HCT116 (cell line): ENCODE results near the gene E4F1. TPM values are rescaled to one million over a fixed set of nuclear protein-coding genes. Genes with fewer than 3 reads are reported as not detected.

Experiments used
- ATAC-seq: fragments of 200-7000 bp; cut with Tn5 transposase; 2 replicates; pipeline ENCODE4 v1.9.1; 2020; ENCODE audit warnings: mild to moderate bottlenecking, moderate library complexity
- BruUV-seq: library from RNA; stranded (reverse); fragments of 400-500 nt; replicated peaks from 2 replicates; lab custom pipeline; 2021; lab: Mats Ljungman, UMichigan
- CTCF ChIA-PET: fragments of 300-600 bp; sonication (Branson Sonifier 250); formaldehyde crosslinking; loops from one replicate; lab custom pipeline; 2021; ENCODE audit warnings: antibody characterized with exemption; lab: Charles Lee
- POLR2A ChIA-PET: fragments of 300-600, 350-600 bp; sonication (Branson Sonifier 250); formaldehyde crosslinking; loops from one replicate; lab custom pipeline; 2021; ENCODE audit warnings: antibody characterized with exemption; lab: Charles Lee
- RAD21 ChIA-PET, 2 experiments: fragments of 300-600 bp; sonication (Branson Sonifier 250); formaldehyde crosslinking; loops; one replicate each; lab custom pipeline; 2023; ENCODE audit warnings: low total read pairs in 2 of 2; ENCODE audit not compliant: uncharacterized antibody in 2 of 2, unreplicated experiment in 2 of 2, low non-redundant PET in 1 of 2; lab: Charles Lee
- DNase-seq: peaks from one replicate; pipeline ENCODE4 v3.0.0-alpha.2; 2010; ENCODE audit warnings: low read depth, low spot score
- H2AFZ ChIP-seq: fragments of 200-600 bp; shearing (Covaris generic), sonication (generic); 2 replicates; pipeline ENCODE4 v1.6.1; 2017; ENCODE audit warnings: low read depth, mixed run types, mixed read lengths, antibody characterized with exemption, low read length; ENCODE audit not compliant: poor library complexity, severe bottlenecking
- H3K27ac ChIP-seq: 2 replicates; pipeline ENCODE4 v1.5.1; 2012; ENCODE audit warnings: low read depth, low read length
- H3K27me3 ChIP-seq: fragments of 200-600 bp; sonication (generic); 2 replicates; pipeline ENCODE4 v1.6.1; 2016; ENCODE audit warnings: mixed run types, low read length, mixed read lengths; ENCODE audit not compliant: insufficient read depth
- H3K36me3 ChIP-seq, 2 experiments: fragments of 200-500 bp in 1 of 2; fragments of 200-600 bp in 1 of 2; sonication (Bioruptor generic) in 1 of 2; sonication (generic) in 1 of 2; 2 replicates each; pipeline versions ENCODE4 v1.5.1 to v1.6.1; 2014 to 2016; ENCODE audit warnings: low read length in 2 of 2, inconsistent platforms in 1 of 2, mixed read lengths in 1 of 2, mixed run types in 1 of 2; ENCODE audit not compliant: insufficient read depth in 2 of 2, control insufficient read depth in 1 of 2
- H3K4me1 ChIP-seq, 2 experiments: fragments of 200-600 bp in 1 of 2; sonication (generic) in 1 of 2; 2 replicates each; pipeline versions ENCODE4 v1.5.1 to v1.6.1; 2012 to 2017; ENCODE audit warnings: low read length in 2 of 2, inconsistent platforms in 1 of 2, mild to moderate bottlenecking in 1 of 2, mixed read lengths in 1 of 2, mixed run types in 1 of 2, moderate library complexity in 1 of 2; ENCODE audit not compliant: insufficient read depth in 2 of 2, control insufficient read depth in 1 of 2
- H3K4me2 ChIP-seq: fragments of 200-600 bp; sonication (generic); 2 replicates; pipeline ENCODE4 v1.6.1; 2017; ENCODE audit warnings: mixed run types, low read length, mixed read lengths
- H3K4me3 ChIP-seq, 2 experiments: fragments of 200-600 bp in 1 of 2; sonication (generic) in 1 of 2; replicated peaks in 1 of 2; 2 replicates each; pipeline ENCODE4 v1.5.1; 2011 to 2016; ENCODE audit warnings: low read length in 2 of 2, control low read depth in 1 of 2, low read depth in 1 of 2, mild to moderate bottlenecking in 1 of 2, mixed read lengths in 1 of 2, mixed run types in 1 of 2
- H3K79me2 ChIP-seq: fragments of 200-600 bp; sonication (generic); 2 replicates; pipeline ENCODE4 v1.6.1; 2017; ENCODE audit warnings: mild to moderate bottlenecking, mixed run types, low read length, moderate library complexity, mixed read lengths; ENCODE audit not compliant: insufficient read depth
- H3K9ac ChIP-seq: fragments of 200-600 bp; sonication (generic); 2 replicates; pipeline ENCODE4 v1.6.1; 2016; ENCODE audit warnings: low read length, mixed read lengths
- H3K9me2 ChIP-seq: fragments of 200-600 bp; sonication (generic), shearing (Covaris generic); 2 replicates; pipeline ENCODE4 v1.6.1; 2017; ENCODE audit warnings: mixed run types, mild to moderate bottlenecking, moderate library complexity; ENCODE audit not compliant: insufficient read depth
- H3K9me3 ChIP-seq, 2 experiments: fragments of 200-500 bp in 1 of 2; fragments of 200-600 bp in 1 of 2; sonication (Bioruptor generic) in 1 of 2; sonication (generic) in 1 of 2; 2 replicates each; pipeline ENCODE4 v1.6.1; 2014 to 2017; ENCODE audit warnings: low read length in 2 of 2, mixed read lengths in 2 of 2, inconsistent platforms in 1 of 2, low read depth in 1 of 2, mild to moderate bottlenecking in 1 of 2, mixed run types in 1 of 2, moderate library complexity in 1 of 2; ENCODE audit not compliant: control insufficient read depth in 1 of 2, insufficient read depth in 1 of 2
- H4K20me1 ChIP-seq: fragments of 200-600 bp; sonication (generic), shearing (Covaris generic); 2 replicates; pipeline ENCODE4 v1.6.1; 2017; ENCODE audit warnings: mixed run types, mild to moderate bottlenecking, moderate library complexity; ENCODE audit not compliant: insufficient read depth
- CBX3 ChIP-seq: IDR thresholded peaks from 2 replicates; pipeline ENCODE4 v1.6.1; 2012; ENCODE audit warnings: low read depth
- ELF1 ChIP-seq: IDR thresholded peaks from 2 replicates; pipeline ENCODE4 v1.6.1; 2012; ENCODE audit warnings: low read depth, borderline replicate concordance
- EZH2 ChIP-seq: fragments of 200-600 bp; sonication (generic); IDR thresholded peaks from 2 replicates; pipeline ENCODE4 v1.6.1; 2017; ENCODE audit warnings: antibody characterized with exemption, mixed run types
- EZH2phosphoT487 ChIP-seq: fragments of 200-600 bp; IDR thresholded peaks from 2 replicates; pipeline ENCODE4 v1.6.1; 2018; ENCODE audit warnings: antibody characterized with exemption, borderline replicate concordance
- FOSL1 ChIP-seq: IDR thresholded peaks from 2 replicates; pipeline ENCODE4 v1.6.1; 2012; ENCODE audit warnings: low read depth
- MAX ChIP-seq: IDR thresholded peaks from 2 replicates; pipeline ENCODE4 v1.6.1; 2012
- POLR2A ChIP-seq: IDR thresholded peaks from 2 replicates; pipeline ENCODE4 v1.7.0; 2011; ENCODE audit warnings: borderline replicate concordance; ENCODE audit not compliant: insufficient read depth, insufficient read length; ENCODE audit errors: extremely low read depth
- RAD21 ChIP-seq: IDR thresholded peaks from 2 replicates; pipeline ENCODE4 v1.6.1; 2012; ENCODE audit warnings: low read depth, mild to moderate bottlenecking
- SIN3A ChIP-seq: IDR thresholded peaks from 2 replicates; pipeline ENCODE4 v1.6.1; 2012; ENCODE audit warnings: low read depth
- SP1 ChIP-seq: IDR thresholded peaks from 2 replicates; pipeline ENCODE4 v1.6.1; 2012; ENCODE audit warnings: low read depth
- SRF ChIP-seq: IDR thresholded peaks from 2 replicates; pipeline ENCODE4 v1.6.1; 2012; ENCODE audit warnings: low read depth
- TCF7L2 ChIP-seq: IDR thresholded peaks from 2 replicates; pipeline ENCODE4 v1.7.0; 2011; ENCODE audit warnings: borderline replicate concordance, inconsistent platforms; ENCODE audit not compliant: insufficient read depth, insufficient read length; ENCODE audit errors: extremely low read depth
- ZFX ChIP-seq: fragments of 450-650 bp; IDR thresholded peaks from 2 replicates; pipeline ENCODE4 v1.6.1; 2017
- intact Hi-C: fragments of 100-400 bp; cut with micrococcal nuclease; formaldehyde crosslinking; loops from 2 replicates; pipeline ENCODE4 v1.10.0; 2022
- total RNA-seq: library from RNA; stranded (reverse); gene quantifications from one replicate; pipeline ENCODE4 v1.2.1, GENCODE V29; 2021; ENCODE audit not compliant: unreplicated experiment
- TF ChIP-seq, protein P1 (sequence below): IDR thresholded peaks from 2 replicates; pipeline ENCODE4 v1.6.1; 2012; ENCODE audit warnings: low read depth
- TF ChIP-seq, protein P2 (sequence below): IDR thresholded peaks from 2 replicates; pipeline ENCODE4 v1.6.1; 2012

The E4F1 gene
- total RNA-seq, 1 experiment from 2014 or later: 40.7 TPM

- no peak overlapping the region for H3K27ac ChIP-seq
- H2AFZ ChIP-seq: no peak overlapping the region
- no peaks in the 10 kb centered on the region for H3K79me2 ChIP-seq
- no peak overlapping the region for H3K4me3 ChIP-seq
- RAD21 ChIA-PET: no interaction called here
- TF ChIP-seq RAD21 (no peak), SP1 (no peak), FOSL1 (no peak)
- H4K20me1 ChIP-seq: no peaks in the 10 kb centered on the region
- H3K4me1 ChIP-seq: peaks cover 0 to 5% of the 10 kb centered on the region in 2 experiments; a peak in 1 of 4 replicates
- H3K9me2 ChIP-seq: no peaks in the 10 kb centered on the region
- no peaks in the 10 kb centered on the region for H3K27me3 ChIP-seq
- H3K4me2 ChIP-seq: no peak overlapping the region
- no peak for DNase-seq
- H3K9ac ChIP-seq: no peak overlapping the region
- CTCF ChIA-PET: no interaction called here
- no TSS peak for BruUV-seq
- no peaks in the 10 kb centered on the region for H3K9me3 ChIP-seq
- intact Hi-C loops: no loop called here
- peaks cover 3 to 13% of the 10 kb centered on the region in 2 experiments; a peak in 2 of 4 replicates for H3K36me3 ChIP-seq
- no peak for ATAC-seq
- POLR2A ChIA-PET: no interaction called here
Observed at GRCh38 chr16:2179576-2179975, 43.8 kb upstream of the E4F1 start.

DNA sequence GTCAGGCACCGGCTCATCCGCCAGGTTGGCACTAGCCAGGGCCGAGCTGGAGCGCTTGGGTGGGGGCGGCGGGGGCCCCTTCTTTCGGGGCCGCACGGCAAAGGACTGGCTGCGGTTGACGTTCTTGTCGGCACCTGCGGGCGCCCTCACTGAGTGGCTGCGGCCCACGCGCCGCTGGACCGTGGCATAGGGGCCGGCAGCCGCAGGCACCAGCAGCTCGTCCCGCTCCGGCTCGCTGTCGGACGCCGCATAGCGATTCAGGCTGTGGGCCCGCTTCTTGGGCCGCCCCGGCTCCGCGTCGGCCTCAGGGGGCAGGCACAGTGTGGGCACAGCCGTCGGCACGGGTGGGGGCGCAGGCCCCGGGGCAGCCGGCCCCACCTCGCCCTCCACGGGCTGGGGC, 42.9 kb upstream of the E4F1 start:
- DNase-seq: no peak
- RAD21 ChIA-PET: no interaction called here
- Histone ChIP-seq H3K9ac (no peak overlapping the region), H3K27me3 (no peaks in the 10 kb centered on the region), H4K20me1 (no peaks in the 10 kb centered on the region), H3K27ac (no peak overlapping the region), H3K9me2 (no peaks in the 10 kb centered on the region), H3K9me3 (no peaks in the 10 kb centered on the region), H3K79me2 (no peaks in the 10 kb centered on the region), H3K4me1 (peaks cover 0 to 5% of the 10 kb centered on the region in 2 experiments; a peak in 1 of 4 replicates), H2AFZ (no peak overlapping the region), H3K4me3 (no peak overlapping the region), H3K4me2 (no peak overlapping the region), H3K36me3 (peaks cover 0 to 6% of the 10 kb centered on the region in 2 experiments; a peak in 2 of 4 replicates)
- no peak for ATAC-seq
- BruUV-seq: no TSS peak
- POLR2A ChIA-PET: no interaction called here
- intact Hi-C loops: no loop called here
- TF ChIP-seq MAX (no peak), ELF1 (no peak), ZFX (no peak), EZH2phosphoT487 (no peak), SRF (no peak), FOSL1 (no peak), TCF7L2 (no peak), RAD21 (no peak), POLR2A (no peak), CBX3 (no peak), EZH2 (no peak), SIN3A (no peak)
- TF ChIP-seq, protein P1, sequence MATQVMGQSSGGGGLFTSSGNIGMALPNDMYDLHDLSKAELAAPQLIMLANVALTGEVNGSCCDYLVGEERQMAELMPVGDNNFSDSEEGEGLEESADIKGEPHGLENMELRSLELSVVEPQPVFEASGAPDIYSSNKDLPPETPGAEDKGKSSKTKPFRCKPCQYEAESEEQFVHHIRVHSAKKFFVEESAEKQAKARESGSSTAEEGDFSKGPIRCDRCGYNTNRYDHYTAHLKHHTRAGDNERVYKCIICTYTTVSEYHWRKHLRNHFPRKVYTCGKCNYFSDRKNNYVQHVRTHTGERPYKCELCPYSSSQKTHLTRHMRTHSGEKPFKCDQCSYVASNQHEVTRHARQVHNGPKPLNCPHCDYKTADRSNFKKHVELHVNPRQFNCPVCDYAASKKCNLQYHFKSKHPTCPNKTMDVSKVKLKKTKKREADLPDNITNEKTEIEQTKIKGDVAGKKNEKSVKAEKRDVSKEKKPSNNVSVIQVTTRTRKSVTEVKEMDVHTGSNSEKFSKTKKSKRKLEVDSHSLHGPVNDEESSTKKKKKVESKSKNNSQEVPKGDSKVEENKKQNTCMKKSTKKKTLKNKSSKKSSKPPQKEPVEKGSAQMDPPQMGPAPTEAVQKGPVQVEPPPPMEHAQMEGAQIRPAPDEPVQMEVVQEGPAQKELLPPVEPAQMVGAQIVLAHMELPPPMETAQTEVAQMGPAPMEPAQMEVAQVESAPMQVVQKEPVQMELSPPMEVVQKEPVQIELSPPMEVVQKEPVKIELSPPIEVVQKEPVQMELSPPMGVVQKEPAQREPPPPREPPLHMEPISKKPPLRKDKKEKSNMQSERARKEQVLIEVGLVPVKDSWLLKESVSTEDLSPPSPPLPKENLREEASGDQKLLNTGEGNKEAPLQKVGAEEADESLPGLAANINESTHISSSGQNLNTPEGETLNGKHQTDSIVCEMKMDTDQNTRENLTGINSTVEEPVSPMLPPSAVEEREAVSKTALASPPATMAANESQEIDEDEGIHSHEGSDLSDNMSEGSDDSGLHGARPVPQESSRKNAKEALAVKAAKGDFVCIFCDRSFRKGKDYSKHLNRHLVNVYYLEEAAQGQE: no peak
- TF ChIP-seq, protein P2, sequence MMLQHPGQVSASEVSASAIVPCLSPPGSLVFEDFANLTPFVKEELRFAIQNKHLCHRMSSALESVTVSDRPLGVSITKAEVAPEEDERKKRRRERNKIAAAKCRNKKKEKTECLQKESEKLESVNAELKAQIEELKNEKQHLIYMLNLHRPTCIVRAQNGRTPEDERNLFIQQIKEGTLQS: no peak
- CTCF ChIA-PET: no interaction called here
